Measurements from ENCODE around the gene EPHB1. TPM values are rescaled to one million over a fixed set of nuclear protein-coding genes. Genes with fewer than 3 reads are reported as not detected.

The EPHB1 gene
- total RNA-seq, 1 donor from 2014 or later, result 0.53 TPM

DNA sequence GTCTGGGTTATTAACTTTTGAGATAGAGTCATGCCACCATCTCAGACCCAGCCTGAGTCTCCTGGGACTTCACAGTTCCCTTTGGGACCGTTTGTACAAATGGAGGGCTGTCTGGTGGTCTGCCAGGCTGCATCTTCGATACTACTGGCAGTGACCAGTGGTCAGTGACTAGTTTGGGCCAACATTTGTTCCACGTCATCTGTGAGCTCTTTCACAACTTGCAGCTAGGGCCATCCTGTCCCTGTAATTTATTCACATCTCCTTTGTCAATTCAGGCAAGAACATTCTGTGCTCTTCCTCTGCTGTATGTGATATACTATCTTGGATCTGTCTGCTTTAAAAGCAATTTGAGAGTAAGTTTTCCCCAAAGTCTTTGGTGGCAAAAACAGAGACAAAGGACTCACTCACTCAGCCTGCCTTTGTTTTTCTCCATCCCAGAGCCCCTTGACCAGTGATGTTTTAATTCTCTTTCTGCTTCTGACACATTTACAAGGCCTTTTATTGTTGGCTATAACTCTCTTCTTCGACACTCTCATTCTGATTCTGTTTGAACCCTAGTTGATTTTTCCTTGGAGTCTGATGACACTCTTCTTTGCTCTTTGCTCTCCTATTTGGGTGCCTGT lies 353.4 kb downstream of the EPHB1 start:
- Histone ChIP-seq H3K4me1 (no peaks in the 10 kb centered on the region), H3K27me3 (no peaks in the 10 kb centered on the region), H3K4me3 (no peak overlapping the region), H3K9me3 (no peaks in the 10 kb centered on the region), H3K36me3 (no peaks in the 10 kb centered on the region), H3K27ac (no peak overlapping the region)
- no peak for DNase-seq (ENCODE audit: low spot score in 2 of 2)
- TF ChIP-seq, protein P1, sequence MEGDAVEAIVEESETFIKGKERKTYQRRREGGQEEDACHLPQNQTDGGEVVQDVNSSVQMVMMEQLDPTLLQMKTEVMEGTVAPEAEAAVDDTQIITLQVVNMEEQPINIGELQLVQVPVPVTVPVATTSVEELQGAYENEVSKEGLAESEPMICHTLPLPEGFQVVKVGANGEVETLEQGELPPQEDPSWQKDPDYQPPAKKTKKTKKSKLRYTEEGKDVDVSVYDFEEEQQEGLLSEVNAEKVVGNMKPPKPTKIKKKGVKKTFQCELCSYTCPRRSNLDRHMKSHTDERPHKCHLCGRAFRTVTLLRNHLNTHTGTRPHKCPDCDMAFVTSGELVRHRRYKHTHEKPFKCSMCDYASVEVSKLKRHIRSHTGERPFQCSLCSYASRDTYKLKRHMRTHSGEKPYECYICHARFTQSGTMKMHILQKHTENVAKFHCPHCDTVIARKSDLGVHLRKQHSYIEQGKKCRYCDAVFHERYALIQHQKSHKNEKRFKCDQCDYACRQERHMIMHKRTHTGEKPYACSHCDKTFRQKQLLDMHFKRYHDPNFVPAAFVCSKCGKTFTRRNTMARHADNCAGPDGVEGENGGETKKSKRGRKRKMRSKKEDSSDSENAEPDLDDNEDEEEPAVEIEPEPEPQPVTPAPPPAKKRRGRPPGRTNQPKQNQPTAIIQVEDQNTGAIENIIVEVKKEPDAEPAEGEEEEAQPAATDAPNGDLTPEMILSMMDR (IDR thresholded peaks at IDR 0.05), result no peak
- intact Hi-C loops (cut with DNase I), result no loop called here

DNA sequence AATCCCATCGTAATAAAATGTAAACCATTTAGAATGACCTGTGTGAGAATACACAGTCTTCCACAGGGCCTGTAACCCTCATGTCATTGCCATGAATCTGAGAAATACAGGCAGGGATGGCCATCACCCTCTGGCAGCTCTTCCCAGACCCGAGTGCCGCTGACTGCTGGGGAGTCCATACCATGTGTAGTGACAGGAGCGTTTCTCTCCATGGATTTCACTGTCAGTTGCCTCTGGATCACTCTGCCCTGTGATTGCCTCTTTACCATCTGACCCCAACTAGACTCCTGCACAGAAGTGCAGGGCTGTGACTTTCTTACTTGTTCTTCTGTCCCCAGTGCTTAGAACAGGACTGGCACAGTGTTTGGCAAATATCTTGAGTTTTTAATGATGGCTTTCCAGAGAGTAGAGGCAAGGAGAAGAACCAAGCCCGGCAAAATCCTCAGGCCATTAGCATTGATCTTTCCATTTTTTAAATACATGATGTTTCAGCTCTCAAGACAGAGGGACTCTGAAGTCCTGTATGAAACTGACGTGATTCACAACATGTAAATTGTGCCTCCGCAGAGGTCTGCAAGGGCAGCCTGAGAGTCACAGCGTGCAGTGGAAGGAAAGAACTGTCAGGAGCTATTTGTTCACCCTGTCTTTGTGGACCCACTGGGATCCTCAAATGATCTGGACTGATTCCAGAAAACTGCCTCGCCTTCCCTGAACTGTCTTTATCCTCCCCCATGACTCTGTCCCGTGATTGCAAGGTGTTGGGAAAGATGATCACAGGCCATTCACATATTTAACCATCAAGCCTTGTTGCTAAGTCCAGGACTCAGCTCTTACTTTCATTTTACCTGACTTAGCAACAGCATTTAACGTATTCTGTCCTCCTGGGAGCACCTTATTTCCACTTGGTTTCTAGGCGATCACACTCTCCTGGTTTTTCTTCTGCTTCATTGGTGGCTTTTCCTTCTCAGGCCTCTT lies 354.9 kb downstream of the EPHB1 start:
- Histone ChIP-seq H3K36me3 (no peaks in the 10 kb centered on the region), H3K27ac (no peak overlapping the region), H3K9me3 (no peaks in the 10 kb centered on the region), H3K4me3 (no peak overlapping the region), H3K4me1 (no peaks in the 10 kb centered on the region), H3K27me3 (no peaks in the 10 kb centered on the region)
- TF ChIP-seq, protein P1 (IDR thresholded peaks at IDR 0.05), result no peak
- intact Hi-C loops (cut with DNase I), result no loop called here
- no peak for DNase-seq (ENCODE audit: low spot score in 2 of 2)

DNA sequence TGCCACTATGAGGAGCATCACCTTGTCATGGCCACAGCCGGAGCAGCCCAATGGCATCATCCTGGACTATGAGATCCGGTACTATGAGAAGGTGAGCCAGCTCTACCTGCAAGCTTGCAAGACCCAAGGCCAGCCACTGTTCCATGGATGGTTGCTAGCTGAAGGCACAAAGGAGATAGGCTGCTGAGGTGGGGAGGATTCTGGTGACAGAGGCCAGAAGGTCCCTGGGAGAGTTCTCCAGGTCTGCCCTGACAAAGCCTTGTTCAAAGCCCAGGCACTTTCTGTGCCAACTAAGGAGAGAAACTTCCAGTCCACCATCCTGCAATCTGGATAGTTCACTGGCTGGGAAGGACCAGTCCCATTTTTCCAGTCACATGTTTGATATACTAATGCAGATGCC lies 359.1 kb downstream of the EPHB1 start:
- Histone ChIP-seq H3K4me1 (no peaks in the 10 kb centered on the region), H3K36me3 (no peaks in the 10 kb centered on the region), H3K27me3 (no peaks in the 10 kb centered on the region), H3K9me3 (no peaks in the 10 kb centered on the region), H3K27ac (no peak overlapping the region), H3K4me3 (no peak overlapping the region)
- DNase-seq (ENCODE audit: low spot score in 2 of 2), result no peak
- intact Hi-C loops (cut with DNase I), result no loop called here
- TF ChIP-seq, protein P1 (IDR thresholded peaks at IDR 0.05), result no peak

DNA sequence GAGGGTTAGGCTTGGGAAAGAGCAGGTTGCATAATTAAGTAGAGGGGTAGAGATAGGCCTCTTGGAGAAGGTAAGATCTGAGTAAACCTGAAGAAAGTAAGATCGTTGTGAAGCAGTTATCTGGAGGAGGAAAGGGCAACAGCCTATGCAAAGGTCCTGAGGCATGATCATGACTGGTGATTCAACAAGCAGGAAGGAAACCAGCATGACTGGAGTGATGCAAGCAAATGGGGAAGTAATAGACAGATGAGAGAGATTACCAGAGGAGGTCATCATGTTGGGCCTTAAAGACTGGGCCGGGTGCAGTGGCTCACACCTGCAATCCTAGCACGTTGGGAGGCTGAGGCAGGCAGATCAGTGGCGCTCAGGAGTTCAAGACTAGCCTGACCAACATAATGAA lies 360.2 kb downstream of the EPHB1 start:
- H3K4me3 ChIP-seq, result no peak overlapping the region
- no peaks in the 10 kb centered on the region for H3K27me3 ChIP-seq
- H3K36me3 ChIP-seq, result no peaks in the 10 kb centered on the region
- TF ChIP-seq, protein P1 (IDR thresholded peaks at IDR 0.05), result no peak
- no peaks in the 10 kb centered on the region for H3K9me3 ChIP-seq
- intact Hi-C loops (cut with DNase I), result no loop called here
- H3K4me1 ChIP-seq, result no peaks in the 10 kb centered on the region
- DNase-seq (ENCODE audit: low spot score in 2 of 2), result no peak
- H3K27ac ChIP-seq, result no peak overlapping the region

DNA sequence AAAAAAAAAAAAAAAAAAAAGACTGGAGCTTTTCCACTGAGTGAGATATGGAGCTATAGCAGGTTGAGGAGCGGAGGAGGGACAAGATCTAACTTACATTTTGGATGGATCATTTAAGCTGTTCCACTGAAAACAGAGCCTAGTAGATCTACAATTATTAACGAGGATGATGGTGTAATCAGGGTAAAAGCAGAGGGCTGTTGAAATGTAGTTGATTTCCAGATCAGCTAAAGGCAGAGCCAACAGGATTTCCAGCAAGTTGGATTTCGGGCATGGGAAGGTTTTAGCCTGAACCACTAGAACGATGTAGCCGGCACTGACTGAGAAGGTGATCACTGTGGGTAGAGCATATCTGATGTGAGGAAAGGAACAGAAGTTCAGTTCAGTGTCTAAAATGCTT lies 360.7 kb downstream of the EPHB1 start:
- no peaks in the 10 kb centered on the region for H3K36me3 ChIP-seq
- no peaks in the 10 kb centered on the region for H3K27me3 ChIP-seq
- no peaks in the 10 kb centered on the region for H3K4me1 ChIP-seq
- no peak overlapping the region for H3K27ac ChIP-seq
- intact Hi-C loops (cut with DNase I), result no loop called here
- TF ChIP-seq, protein P1 (IDR thresholded peaks at IDR 0.05), result no peak
- no peaks in the 10 kb centered on the region for H3K9me3 ChIP-seq
- no peak for DNase-seq (ENCODE audit: low spot score in 2 of 2)
- no peak overlapping the region for H3K4me3 ChIP-seq

Data from ascending aorta (tissue), 2 donors.